SU-DHL-6 (cell line): Measurements from ENCODE around the gene CWC27.

Experiments used
- EZH2phosphoT487 ChIP-seq: fragments of 200-600 bp; sonication (generic), shearing (Covaris generic); conservative IDR thresholded peaks from 2 replicates; pipeline ENCODE4 v1.6.1; 2018; ENCODE audit warnings: mild to moderate bottlenecking, antibody characterized with exemption, low read length, moderate library complexity, mixed read lengths
- TF ChIP-seq, protein P1 (sequence below): fragments of 200-600 bp; sonication (generic); IDR thresholded peaks from one replicate; pipeline ENCODE4 v1.5.1; 2017; ENCODE audit warnings: antibody characterized with exemption, mild to moderate bottlenecking, low read length, moderate library complexity; ENCODE audit not compliant: insufficient read depth, poor library complexity, severe bottlenecking

GRCh38 chr5:64786372-64786771, 17.6 kb downstream of the CWC27 start:
- TF ChIP-seq, protein P1, sequence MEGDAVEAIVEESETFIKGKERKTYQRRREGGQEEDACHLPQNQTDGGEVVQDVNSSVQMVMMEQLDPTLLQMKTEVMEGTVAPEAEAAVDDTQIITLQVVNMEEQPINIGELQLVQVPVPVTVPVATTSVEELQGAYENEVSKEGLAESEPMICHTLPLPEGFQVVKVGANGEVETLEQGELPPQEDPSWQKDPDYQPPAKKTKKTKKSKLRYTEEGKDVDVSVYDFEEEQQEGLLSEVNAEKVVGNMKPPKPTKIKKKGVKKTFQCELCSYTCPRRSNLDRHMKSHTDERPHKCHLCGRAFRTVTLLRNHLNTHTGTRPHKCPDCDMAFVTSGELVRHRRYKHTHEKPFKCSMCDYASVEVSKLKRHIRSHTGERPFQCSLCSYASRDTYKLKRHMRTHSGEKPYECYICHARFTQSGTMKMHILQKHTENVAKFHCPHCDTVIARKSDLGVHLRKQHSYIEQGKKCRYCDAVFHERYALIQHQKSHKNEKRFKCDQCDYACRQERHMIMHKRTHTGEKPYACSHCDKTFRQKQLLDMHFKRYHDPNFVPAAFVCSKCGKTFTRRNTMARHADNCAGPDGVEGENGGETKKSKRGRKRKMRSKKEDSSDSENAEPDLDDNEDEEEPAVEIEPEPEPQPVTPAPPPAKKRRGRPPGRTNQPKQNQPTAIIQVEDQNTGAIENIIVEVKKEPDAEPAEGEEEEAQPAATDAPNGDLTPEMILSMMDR: no peak
- no peak for TF ChIP-seq EZH2phosphoT487
